SK-N-SH treated with all-trans-retinoic acid at 6 μM for 48 hours (cell line): ENCODE data around the gene C19orf33.

Experiments used
- BACH2 ChIP-seq: fragments of 250-450 bp; sonication (Bioruptor Pico); IDR thresholded peaks from 2 replicates; pipeline ENCODE4 v1.9.0; 2021; ENCODE audit warnings: mild to moderate bottlenecking, borderline replicate concordance
- CREB5 ChIP-seq: fragments of 250-450 bp; sonication (Bioruptor Pico); IDR thresholded peaks from 2 replicates; pipeline ENCODE4 v1.5.1; 2020; ENCODE audit warnings: low read depth, mild to moderate bottlenecking, moderate library complexity
- GLIS3 ChIP-seq: fragments of 250-450 bp; sonication (Bioruptor Pico); IDR thresholded peaks from 2 replicates; pipeline ENCODE4 v1.5.0; 2020; ENCODE audit warnings: mild to moderate bottlenecking, moderate library complexity
- OSR1 ChIP-seq: fragments of 250-450 bp; sonication (Bioruptor Pico); IDR thresholded peaks from 2 replicates; pipeline ENCODE4 v1.8.0; 2022; ENCODE audit warnings: moderate library complexity, mild to moderate bottlenecking, inconsistent platforms
- PATZ1 ChIP-seq: fragments of 250-450 bp; sonication (Bioruptor Pico); IDR thresholded peaks from 2 replicates; pipeline ENCODE4 v1.8.0; 2020; ENCODE audit warnings: mild to moderate bottlenecking, moderate library complexity, borderline replicate concordance
- POU6F1 ChIP-seq: fragments of 250-450 bp; sonication (Bioruptor Pico); IDR thresholded peaks from 2 replicates; pipeline ENCODE4 v1.8.0; 2021; ENCODE audit warnings: low read depth, mild to moderate bottlenecking, moderate library complexity, borderline replicate concordance
- RARB ChIP-seq: fragments of 250-450 bp; sonication (Bioruptor Pico); IDR thresholded peaks from 2 replicates; pipeline ENCODE4 v1.8.0; 2021; ENCODE audit warnings: mild to moderate bottlenecking, moderate library complexity
- TOX ChIP-seq: fragments of 250-450 bp; sonication (Bioruptor Pico); IDR thresholded peaks from 2 replicates; pipeline ENCODE4 v1.8.0; 2021; ENCODE audit warnings: mild to moderate bottlenecking, moderate library complexity, borderline replicate concordance
- ZFP3 ChIP-seq: fragments of 250-450 bp; sonication (Bioruptor Pico); IDR thresholded peaks from 2 replicates; pipeline ENCODE4 v1.5.0; 2020; ENCODE audit warnings: mild to moderate bottlenecking, moderate library complexity
- ZNF565 ChIP-seq: fragments of 450-650 bp; formaldehyde crosslinking; conservative IDR thresholded peaks from 2 replicates; pipeline ENCODE4 v1.5.0; 2020; ENCODE audit warnings: low read depth, mild to moderate bottlenecking, moderate library complexity
- ZNF70 ChIP-seq: fragments of 450-650 bp; formaldehyde crosslinking; IDR thresholded peaks from 2 replicates; pipeline ENCODE4 v1.5.0; 2020; ENCODE audit warnings: mild to moderate bottlenecking, moderate library complexity

- no peak for TF ChIP-seq CREB5 (CRISPR knock-in tag)
- TF ChIP-seq PATZ1 = no peak
- no peak for TF ChIP-seq OSR1 (CRISPR knock-in tag)
- TF ChIP-seq GLIS3 (CRISPR knock-in tag) = no peak
- no peak for TF ChIP-seq POU6F1 (CRISPR knock-in tag)
- no peak for TF ChIP-seq ZNF70
- no peak for TF ChIP-seq TOX (CRISPR knock-in tag)
- TF ChIP-seq ZFP3 (CRISPR knock-in tag) = no peak
- TF ChIP-seq RARB = no peak
- TF ChIP-seq ZNF565 = no peak
- TF ChIP-seq BACH2 (CRISPR knock-in tag) = no peak
These were observed 32.7 kb downstream of the C19orf33 start for GRCh38 chr19:38336638-38337359.
